ENCODE results near the gene ALPI.
"Not testable (repeated sequence)": the region's sequence is repeated elsewhere in the genome, so short reads cannot be mapped to it uniquely, and the experiment has no call there.

The ALPI gene

GRCh38 chr2:232440220-232441018, 15.5 kb upstream of the ALPI start:
- in situ Hi-C loops (cut with MboI; ENCODE audit: low sequenced_read_pairs) = loop anchor here (25.0 kb wide), 1 partner anchor 528 kb away; no protein-coding TSS in a partner anchor

GRCh38 chr2:232441147-232441651, 14.8 kb upstream of the ALPI start:
- in situ Hi-C loops (cut with MboI; ENCODE audit: low sequenced_read_pairs) = loop anchor here (25.0 kb wide), 1 partner anchor 529 kb away; no protein-coding TSS in a partner anchor

- in situ Hi-C loops (cut with MboI; ENCODE audit: low sequenced_read_pairs) = loop anchor here (25.0 kb wide), 1 partner anchor 530 kb away; no protein-coding TSS in a partner anchor
Observed at GRCh38 chr2:232441922-232442321, 14.0 kb upstream of the ALPI start.

DNA sequence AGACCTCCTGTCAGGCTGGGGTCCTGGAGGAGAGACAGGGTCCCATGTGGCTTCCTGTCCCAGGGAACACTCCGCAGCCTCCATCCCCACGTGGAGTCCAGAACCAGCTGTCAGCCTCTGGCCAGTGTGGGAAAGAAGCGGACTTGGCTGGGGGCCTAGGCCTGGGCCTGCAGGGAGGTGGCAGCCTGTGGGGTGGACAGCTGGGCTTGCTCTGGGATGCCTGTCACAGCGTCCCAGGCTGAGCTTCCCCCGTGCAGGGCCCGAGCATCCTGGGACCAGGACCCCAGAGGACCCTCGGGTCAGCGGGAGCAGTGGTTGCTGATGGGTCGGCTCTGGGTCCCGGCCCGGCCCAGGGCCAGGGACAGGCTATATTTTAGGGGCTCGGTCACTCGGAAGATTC, 13.5 kb upstream of the ALPI start:
- in situ Hi-C loops (cut with MboI; ENCODE audit: low sequenced_read_pairs) = loop anchor here (25.0 kb wide), 1 partner anchor 530 kb away; no protein-coding TSS in a partner anchor

DNA sequence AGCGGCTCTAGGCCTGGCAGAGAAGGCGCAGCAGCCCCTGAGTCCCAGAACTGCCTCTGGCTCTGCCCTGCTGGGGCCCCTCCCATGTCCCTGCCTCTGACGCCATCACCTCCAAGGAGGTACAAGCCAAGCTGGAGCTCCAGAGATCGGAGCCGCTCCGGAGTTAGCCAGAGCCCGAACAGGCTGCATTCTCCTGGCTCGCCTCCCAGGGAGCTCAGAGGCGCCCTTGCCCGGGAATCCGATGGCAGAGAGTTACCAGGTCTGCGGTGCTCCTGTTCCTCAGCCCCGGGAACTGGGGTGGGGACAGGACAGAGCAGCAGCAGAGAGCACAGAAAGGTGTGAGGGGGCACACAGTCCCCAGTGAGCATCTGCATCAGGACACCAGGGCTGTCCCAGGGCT, 12.9 kb upstream of the ALPI start:
- in situ Hi-C loops (cut with MboI; ENCODE audit: low sequenced_read_pairs) = loop anchor here (25.0 kb wide), 1 partner anchor 531 kb away; no protein-coding TSS in a partner anchor

- in situ Hi-C loops (cut with MboI; ENCODE audit: low sequenced_read_pairs) = loop anchor here (25.0 kb wide), 1 partner anchor 532 kb away; no protein-coding TSS in a partner anchor
Observed at GRCh38 chr2:232443669-232444408, 12.1 kb upstream of the ALPI start.

GRCh38 chr2:232444409-232445148, 11.4 kb upstream of the ALPI start:
- in situ Hi-C loops (cut with MboI; ENCODE audit: low sequenced_read_pairs) = loop anchor here (25.0 kb wide), 1 partner anchor 532 kb away; no protein-coding TSS in a partner anchor

DNA sequence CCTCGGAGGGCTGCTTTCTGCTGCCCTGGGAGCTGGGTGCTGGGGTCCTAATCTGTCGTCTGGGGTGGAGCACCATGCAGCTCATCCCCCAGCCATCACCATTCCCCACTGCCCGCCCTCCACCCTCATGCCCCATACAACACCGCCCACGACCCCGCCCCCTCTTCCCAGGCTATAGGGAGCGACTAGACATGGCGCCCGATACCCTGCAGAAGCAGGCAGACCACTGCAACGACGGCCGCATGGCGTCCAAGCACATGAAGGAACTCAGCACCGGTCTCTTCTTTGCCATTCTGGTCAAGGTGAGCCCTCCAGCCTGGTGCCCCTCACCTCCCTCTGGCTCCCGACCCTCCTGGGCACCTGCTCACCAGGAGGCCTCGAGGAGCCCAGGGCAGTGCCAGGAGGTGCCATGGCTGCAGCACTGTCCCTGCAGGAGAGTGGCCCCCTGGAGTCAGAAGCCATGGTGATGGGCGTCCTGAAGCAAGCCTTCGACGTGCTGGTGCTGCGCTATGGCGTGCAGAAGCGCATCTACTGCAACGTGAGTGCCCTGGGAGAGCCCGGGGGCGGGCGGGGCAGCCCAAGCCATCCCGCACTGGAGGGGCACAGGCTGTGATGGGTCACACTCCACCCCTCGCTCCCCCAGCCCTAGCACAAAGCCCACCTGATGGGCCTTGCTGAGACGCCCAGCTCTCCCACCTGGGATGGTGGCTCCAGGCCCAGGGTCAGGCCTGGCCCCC, 10.6 kb upstream of the ALPI start:
- in situ Hi-C loops (cut with MboI; ENCODE audit: low sequenced_read_pairs) = loop anchor here (25.0 kb wide), 1 partner anchor 533 kb away; no protein-coding TSS in a partner anchor

DNA sequence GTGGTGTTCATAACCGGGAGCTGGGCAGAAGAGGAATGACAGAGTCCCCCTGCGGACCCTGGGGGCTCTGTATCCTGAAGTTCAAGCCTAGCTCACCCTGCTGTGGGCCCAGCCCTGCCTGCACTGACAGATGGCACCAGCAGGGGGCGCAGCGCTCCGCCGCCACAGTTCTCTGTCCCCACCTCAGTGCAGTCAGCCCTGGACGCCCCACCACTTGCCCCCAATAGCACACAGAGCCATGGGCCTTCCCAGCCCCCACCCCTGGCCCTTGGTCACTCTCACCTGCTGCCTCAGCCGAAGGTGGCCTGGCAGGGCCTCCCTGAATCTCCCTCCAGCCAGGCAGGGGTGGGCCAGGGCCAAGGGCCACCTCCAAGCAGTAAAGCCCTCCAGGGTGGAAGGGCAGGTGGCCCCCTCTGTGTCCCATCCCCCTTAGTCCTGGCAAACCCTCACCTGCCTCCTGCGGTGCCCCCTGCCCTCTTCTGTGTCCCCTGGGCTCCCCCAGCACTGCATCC, 9.6 kb upstream of the ALPI start:
- in situ Hi-C loops (cut with MboI; ENCODE audit: low sequenced_read_pairs) = loop anchor here (25.0 kb wide), 1 partner anchor 534 kb away; no protein-coding TSS in a partner anchor

- in situ Hi-C loops (cut with MboI; ENCODE audit: low sequenced_read_pairs) = loop anchor here (25.0 kb wide), 1 partner anchor 535 kb away; no protein-coding TSS in a partner anchor
Observed at GRCh38 chr2:232447091-232447620, 8.8 kb upstream of the ALPI start.

DNA sequence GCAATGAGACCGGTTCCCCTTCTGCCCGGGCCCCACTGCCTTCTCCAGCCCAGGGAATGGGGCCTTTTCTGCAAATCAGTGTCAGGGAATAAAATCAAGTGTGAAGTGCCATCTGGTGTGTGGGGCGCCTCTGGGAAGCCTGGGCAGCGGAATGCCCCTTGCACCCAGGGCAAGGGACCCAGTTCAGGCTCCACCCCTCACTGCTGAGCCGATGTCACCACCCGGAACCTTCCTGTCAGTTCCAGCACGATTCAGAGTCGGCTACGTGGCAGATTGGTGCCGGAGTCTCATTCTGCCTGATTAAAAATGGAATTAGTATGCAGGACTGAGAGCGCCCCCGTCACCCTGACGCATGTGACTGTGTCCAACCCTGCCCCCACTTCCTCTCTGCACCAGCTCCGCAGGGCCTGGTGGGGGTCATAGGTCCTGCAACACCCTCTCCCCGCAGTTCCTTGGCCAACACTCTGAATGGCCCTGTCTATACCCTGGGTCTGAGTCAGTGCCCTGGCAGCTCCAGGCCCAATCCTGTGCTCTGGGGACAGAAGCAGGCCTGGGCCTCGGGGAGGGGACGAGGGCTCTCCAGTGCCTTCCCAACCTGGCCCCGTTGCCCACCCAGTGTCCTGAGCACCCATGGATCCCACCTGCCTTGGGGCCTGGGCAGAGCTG, 8.2 kb upstream of the ALPI start:
- in situ Hi-C loops (cut with MboI; ENCODE audit: low sequenced_read_pairs) = loop anchor here (25.0 kb wide), 1 partner anchor 535 kb away; no protein-coding TSS in a partner anchor

- in situ Hi-C loops (cut with MboI; ENCODE audit: low sequenced_read_pairs) = loop anchor here (25.0 kb wide), 1 partner anchor 536 kb away; no protein-coding TSS in a partner anchor
Observed at GRCh38 chr2:232448304-232448690, 7.7 kb upstream of the ALPI start.

GRCh38 chr2:232449964-232450363, 6.0 kb upstream of the ALPI start:
- in situ Hi-C loops (cut with MboI; ENCODE audit: low sequenced_read_pairs) = loop anchor here (25.0 kb wide), 1 partner anchor 538 kb away; no protein-coding TSS in a partner anchor

DNA sequence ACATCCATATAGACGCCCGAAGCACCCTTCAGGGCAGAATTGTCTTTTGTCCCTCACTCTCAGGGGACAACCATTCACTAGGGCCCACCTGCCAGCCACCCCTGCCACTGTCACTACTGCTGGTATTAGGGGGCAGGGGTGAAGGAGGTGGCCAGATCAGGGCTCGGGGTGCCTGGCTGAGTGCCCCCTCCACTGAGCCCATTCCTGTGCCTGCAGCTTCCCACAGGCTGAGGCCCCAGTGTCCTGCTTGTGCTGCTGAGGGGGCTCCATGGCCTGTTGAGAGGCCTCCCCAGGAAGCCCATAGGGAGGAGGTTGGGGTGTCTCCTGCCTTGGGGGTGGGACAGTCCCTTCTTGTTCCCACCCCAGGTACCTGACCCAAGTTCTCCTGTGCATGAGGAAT, 4.3 kb upstream of the ALPI start:
- in situ Hi-C loops (cut with MboI; ENCODE audit: low sequenced_read_pairs) = not testable (repeated sequence)

DNA sequence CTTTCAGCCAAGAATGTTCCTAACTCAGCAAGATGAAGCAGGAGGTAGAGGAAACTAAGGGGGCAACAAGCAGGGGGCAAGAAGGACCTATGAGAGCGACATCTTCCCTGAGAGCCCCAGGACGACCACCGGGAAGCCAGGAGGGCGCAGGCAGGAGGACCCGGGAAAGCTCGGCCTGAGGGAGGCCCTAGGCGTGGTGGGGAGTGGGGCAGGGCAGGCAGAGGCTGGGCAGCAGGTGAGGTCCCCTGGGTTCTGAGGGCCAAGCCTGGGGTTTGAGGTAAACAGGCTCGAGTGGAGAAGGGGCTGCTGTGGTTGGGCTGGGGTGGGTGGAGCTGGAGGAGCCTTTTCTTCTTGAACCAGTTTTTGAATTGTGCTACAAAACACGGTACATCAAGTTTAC, 1.3 kb upstream of the ALPI start:
- in situ Hi-C loops (cut with MboI; ENCODE audit: low sequenced_read_pairs) = no loop called here

DNA sequence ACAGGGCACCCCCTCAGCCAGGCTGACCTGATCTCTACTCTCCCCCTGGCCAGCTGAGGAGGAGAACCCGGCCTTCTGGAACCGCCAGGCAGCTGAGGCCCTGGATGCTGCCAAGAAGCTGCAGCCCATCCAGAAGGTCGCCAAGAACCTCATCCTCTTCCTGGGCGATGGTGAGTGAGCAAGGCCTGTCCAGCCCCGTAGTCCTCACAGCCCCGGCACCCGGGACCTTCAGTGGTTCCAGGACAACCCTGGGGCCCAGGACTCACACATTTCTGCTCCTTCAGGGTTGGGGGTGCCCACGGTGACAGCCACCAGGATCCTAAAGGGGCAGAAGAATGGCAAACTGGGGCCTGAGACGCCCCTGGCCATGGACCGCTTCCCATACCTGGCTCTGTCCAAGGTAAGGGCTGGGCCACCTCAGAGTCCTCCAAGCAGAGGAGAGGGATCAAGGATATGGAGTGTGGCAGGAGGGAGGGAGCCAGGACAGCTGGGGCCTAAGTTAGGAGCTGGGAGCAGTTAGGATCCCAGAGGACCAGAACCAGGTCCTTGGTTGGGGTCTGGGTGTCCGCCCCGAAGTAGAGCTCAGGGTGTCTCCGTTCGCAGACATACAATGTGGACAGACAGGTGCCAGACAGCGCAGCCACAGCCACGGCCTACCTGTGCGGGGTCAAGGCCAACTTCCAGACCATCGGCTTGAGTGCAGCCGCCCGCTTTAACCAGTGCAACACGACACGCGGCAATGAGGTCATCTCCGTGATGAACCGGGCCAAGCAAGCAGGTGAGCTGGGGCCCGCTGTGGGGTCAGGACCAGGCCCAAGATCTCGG, 555 bp downstream of the ALPI start:
- in situ Hi-C loops (cut with MboI; ENCODE audit: low sequenced_read_pairs) = no loop called here

DNA sequence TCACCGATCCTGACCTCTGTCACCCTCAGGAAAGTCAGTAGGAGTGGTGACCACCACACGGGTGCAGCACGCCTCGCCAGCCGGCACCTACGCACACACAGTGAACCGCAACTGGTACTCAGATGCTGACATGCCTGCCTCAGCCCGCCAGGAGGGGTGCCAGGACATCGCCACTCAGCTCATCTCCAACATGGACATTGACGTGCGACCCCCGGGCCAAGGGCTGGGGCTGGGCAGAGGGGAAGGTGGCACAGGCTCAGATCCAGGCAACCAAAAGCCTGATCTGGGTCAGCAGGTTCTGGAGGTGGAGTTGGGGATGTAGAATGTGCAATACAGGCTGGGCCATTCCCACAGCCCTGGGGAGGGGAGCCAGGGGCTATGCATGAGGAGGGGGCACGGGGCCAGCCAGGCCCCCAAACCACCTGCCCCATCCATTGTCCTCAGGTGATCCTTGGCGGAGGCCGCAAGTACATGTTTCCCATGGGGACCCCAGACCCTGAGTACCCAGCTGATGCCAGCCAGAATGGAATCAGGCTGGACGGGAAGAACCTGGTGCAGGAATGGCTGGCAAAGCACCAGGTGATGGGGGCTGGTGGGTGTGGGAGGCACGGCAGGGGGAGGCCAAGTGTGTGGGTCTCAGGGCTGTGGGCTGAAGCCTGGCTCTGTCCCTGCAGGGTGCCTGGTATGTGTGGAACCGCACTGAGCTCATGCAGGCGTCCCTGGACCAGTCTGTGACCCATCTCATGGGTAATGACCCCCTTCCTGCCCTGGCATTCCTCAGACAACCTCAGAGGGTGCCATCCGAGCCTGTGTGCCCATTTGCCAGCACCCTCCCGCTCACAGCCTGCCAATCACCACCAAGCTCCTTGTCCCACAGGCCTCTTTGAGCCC, 1.4 kb downstream of the ALPI start:
- in situ Hi-C loops (cut with MboI; ENCODE audit: low sequenced_read_pairs) = no loop called here
